GM18502 (cell line): ENCODE measurements around the gene WAC.
A peak's percentile ranks its signal among the peaks of the same experiment; 100 is the strongest.

Experiments used
- ATAC-seq: cut with Tn5 transposase; IDR thresholded peaks from one replicate; pipeline ENCODE4 v1.9.1; 2021; ENCODE audit warnings: mild to moderate bottlenecking; ENCODE audit not compliant: unreplicated experiment, poor library complexity

Gene WAC

DNA sequence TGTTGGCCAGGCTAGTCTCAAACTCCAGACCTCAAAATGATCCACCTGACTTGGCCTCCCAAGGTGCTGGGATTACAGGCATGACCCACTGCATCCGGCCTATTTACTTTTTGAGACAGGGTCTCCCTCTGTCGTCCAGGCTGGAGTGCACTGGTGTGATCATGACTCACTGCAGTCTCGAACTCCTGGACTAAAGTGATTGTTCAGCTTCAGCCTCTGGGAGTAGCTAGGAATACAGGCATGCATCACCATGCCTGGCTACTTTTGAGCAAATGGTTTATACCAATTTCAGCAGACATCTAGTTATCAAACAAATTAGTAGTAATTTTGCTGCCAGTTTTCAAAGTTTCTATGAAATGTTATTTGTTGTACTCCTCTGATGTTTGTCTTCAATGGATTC, 2.2 kb upstream of the WAC start:
- ATAC-seq = no peak

DNA sequence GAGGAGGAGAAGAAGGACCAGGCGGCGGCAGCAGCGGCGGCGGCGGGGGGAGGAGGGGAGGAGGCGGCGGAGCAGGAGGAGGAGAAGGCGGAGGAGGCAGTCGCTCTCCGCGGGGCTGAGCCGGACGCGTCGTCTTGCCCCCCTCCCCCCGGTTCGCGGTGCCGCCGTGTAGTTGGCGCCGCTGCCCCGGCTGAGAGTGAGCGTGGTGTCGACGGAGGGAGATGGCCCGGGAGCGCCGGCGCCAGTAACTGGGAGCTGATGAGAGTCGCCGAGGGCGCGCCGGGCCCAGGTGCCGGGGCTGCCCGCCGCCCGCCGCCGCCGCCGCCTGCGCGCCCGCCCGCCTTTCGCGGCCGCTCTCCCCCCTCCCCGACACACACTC, 257 bp downstream of the WAC start:
- peak; percentile 4 for ATAC-seq

DNA sequence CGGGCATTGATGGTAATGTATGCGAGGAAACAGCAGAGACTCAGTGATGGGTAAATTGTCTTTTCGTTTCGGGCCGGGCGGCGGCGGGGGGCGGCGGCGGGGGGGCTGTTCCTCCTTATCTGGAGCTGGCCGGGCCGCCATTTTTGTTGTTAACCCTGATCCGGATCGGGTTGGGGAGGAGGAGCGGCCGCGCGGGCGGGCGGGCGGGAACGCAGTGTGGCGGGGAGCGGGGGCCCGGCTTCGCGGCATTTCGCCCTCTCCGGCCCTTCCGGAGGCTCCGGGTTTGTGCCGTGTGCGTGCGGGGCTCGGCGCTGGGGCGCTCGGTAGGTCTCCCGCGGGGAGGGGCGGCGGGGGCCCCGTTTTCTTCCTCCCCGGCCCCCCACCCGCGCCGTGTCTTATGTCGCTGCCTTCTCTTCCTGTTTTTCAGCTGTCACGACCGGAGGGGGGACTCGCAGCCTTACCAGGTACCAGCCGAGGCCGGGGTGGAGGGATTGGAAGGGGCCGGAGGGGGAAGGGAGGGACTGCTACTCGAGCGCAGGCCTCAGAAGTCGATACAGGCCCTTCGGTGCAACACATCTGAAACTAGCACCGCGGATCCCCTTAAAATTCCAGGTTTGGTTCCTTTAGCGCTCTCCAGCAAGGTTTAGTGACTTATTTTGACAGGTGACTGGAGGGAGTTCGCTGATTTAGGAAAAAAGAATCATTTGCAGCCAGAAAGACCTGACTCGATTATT, 820 bp downstream of the WAC start:
- ATAC-seq = peak; percentile 19

DNA sequence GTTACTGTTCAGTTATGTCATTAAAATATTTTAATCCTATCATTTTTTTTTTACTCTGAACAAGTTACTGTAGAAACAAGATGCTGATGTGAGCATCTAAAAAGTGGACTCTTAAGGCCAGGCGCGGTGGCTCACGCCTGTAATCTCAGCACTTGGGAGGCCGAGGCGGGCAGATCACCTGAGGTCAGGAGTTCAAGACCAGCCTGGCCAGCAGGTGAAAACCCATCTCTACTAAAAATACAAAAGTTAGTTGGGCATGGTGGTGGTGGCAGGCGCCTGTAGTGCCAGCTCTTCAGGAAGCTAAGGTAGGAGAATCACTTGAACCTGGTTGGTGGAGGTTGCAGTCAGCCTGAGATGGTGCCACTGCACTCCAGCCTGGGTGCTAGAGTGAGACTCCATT, 2.9 kb downstream of the WAC start:
- no peak for ATAC-seq

DNA sequence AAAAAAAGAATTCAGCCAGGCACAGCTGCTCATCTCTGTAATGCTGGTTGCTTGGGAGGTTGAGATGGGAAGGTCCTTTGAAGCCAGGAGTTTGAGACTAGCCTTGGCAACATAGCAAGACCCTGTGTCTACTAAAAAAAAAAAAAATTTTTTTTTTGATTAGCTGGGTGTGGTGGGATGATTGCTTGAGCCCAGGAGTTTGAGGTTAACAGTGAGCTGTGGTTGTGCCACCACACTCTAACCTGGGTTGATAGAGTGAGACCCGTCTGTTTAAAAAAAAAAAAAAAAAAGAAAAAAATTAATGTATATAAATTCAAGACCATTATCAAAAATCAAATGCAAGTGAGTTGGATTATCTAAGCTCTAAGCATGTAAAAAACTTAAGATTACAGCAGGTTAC, 5.7 kb downstream of the WAC start:
- no peak for ATAC-seq

DNA sequence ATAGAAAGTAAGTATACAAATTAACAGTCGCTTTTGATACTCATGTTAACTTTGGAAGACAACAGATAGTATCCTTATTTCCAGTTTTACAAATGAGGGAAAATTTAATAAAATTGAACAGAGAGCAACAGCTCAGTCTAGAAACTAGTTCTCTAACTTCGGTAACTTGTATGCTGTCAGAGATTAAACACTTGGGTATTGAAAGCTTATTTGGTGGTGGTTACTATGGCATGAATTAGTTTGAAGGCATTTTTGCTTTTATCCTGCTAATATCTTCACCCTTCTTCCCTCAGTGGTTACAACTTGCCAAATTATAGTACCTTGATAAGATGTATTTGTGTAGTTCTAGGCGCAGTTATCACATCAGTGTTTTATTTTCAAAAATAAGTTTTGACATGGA, 7.2 kb downstream of the WAC start:
- ATAC-seq = no peak

DNA sequence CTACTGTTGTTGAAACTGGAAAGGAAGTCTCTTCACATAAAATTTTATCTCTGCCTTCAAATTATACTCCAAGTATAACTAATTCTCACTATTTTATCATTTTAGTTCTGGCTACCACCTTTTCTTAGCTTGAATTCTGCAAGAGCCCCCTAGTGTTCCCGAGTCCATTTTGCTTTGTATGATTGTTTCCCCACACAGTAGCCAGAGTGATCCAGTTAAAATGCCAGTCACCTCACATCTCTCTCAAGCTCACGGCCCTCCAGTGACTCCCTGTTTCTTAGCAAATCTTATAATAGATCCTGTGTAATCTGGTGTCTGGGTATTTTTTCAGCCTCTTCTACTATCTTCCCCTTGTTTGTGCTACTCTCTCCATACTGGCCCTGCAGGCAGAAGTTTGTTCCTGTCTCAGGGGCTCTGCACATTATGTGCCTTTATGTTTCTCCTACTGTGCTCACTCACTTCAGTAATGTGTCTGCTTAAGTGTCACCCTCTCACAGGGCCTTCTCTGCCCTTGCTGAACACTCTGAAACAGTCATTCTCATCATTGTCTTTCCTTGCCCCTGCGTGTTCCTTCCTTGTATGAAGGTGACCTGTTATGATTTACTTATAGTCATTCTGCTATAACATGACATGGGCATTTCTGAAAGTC, 8.9 kb downstream of the WAC start:
- ATAC-seq = no peak

DNA sequence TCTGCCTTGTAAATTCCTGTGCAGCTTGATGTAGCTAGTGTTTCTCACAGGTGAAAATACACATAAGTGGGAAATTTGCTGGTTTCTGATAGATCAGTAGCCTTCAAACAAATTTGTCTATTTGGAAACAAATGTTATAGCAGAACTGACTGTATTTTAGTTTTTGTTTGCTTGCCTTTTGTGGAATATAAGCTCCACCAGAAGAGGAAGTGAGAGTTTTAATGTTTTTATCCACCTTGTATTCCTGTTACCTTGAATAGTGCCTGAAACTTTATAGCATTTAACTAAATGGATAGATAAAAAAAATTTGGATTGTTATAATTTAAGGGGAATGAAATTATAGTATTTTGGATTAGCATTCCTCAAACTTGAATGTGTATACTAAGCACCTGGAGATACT, 9.8 kb downstream of the WAC start:
- ATAC-seq = no peak

DNA sequence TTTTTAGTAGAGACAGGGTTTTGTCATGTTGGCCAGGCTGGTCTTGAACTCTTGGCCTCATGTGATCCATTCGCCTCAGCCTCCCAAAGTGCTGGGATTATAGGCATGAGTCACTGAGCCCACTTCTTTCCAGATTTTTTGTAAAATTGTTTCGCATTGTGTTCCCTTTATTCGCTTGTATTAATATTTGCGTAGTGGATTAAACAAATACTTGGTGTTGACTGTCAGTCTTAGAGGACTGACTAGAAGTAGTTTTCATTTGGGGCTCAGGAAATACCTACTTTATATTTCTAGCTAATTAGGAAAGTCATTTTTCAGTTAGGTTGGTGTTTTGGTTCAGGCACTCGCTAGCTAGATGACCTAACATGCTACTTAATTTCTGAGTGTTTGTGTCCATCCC, 11.1 kb downstream of the WAC start:
- ATAC-seq = no peak

DNA sequence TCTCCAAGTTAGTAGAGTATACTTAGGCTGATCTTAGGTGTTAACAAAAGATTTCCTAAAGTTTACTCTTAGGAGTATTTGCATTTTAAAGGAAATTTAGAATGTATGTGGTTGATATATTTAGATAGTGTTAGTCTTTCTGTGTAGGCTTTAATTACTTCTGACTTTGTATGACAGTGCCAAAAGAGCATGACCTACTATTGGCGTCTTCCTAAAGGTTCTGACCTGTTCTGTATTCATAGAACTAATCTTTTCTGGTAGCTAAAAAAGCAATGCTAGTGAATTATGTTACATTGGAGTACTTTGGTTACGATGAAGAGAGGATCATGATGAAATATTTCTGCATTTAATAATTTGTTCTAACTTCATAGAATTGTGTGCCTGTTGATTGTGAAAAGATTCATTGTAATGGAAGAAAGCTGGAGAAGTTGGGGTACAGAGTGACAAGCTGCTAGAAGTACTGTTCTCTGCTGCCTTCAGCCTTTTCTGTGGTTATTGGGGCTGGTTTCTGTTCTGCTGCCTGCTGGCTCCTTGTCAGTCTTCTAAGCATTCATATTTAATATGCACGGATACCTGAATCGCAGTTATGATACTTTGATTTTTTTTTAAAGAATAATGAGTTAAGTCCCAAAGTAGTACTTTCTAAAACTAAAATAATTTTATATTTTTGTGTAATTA, 13.2 kb downstream of the WAC start:
- ATAC-seq = peak; percentile 79

DNA sequence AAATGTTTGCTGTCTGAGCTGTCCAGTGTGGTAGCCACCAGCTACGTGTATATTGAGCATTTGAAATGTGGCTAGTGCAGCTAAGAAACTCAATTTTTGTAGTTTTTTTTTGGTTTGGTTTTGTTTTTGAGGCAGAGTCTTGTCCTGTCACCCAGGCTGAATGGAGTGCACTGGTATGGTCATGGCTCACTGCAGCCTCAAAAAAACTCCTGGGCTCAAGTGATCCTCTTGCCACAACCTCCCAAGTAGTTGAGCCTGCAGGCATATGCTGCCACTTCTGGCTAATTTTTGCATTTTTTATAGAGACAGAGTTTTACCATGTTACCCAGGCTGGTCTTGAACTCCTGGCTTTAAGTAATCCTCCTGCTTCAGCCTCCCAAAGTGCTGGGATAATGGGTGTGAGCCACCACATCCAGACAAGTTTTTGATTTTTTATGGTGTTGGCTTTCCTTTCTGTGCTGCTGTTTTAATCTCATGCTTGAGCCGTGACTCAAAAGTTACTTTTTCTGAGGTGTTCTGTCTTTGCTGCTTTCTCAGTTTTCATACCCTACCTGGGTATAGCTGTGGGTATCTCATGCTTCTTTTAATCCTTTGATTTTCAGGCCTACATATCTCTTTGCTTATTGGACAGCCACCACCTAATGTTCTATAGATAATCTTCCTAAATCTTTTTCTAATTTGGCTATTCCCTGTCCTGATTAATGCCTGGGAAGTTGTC, 16.0 kb downstream of the WAC start:
- ATAC-seq = no peak

DNA sequence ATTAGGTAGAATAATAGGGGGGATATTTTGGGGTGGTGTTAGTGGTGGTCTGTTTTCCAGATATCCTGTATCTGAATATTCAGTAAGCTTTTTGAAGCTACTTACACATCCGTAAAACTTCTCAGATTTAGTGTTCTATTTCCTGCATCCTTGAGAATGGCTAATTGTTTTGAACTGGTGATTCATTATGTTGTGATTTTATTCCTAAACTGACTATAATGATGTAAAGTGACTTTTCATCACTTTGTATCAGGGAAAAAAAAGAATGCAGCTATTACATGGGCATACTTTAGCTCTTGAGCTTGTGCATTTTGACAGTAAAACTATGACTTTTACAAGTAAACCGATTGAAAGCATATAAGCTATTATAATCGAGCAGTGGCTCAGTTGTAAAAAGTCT, 18.2 kb downstream of the WAC start:
- no peak for ATAC-seq

DNA sequence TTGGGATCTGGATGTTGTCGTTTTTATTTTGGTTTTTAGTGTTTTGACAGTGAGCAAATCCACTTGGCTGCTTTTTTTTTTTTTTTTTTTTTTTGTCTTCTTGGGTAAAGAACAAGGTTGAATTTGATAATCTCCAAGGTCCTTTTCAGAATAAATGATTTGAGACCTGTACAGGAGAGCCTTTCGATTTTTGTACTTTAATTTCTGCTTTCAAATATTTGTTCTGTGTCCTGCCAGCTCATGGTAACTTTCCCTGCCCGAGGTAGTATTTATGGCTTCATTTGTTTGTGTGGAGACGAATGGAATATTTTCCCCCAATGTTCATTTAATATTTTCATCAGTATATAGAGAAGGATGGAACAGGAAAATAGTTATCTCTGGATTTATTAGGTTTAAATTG, 19.9 kb downstream of the WAC start:
- ATAC-seq = no peak

DNA sequence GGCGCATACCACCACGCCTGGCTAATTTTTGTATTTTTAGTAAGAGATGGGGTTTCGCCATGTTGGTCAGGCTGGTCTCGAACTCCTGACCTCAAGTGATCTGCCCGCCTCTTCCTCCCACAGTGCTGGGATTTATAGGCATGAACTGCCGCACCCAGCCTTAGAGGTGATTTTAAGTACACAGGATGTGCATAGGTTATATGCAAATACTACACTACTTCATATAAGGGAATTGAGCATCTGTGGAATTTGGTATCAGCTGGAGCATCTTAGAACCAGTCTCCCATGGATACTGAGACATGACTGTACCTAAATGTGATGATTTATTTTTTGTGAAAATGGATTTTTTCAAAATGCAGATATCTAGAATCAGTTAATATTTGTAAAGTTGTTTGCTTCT, 21.1 kb downstream of the WAC start:
- ATAC-seq = no peak

DNA sequence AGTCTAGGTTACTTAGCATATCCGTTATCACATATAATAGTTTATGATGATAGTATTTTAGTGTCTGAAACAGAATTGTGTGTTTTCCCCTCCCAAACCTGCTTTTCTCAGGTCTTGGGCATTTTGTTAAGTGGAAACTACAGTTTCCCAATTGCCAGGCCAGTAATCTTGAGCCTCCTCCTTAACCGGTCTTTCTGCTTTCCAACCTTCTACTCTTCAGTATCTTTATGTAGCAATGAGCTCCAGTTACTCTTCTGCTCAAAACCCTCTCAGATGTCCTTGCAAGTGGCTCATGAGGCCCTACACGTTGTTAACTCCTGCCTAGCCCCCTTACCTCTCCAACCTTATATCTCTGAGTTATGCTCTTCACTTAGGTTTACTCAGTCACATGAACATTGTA, 22.0 kb downstream of the WAC start:
- no peak for ATAC-seq

DNA sequence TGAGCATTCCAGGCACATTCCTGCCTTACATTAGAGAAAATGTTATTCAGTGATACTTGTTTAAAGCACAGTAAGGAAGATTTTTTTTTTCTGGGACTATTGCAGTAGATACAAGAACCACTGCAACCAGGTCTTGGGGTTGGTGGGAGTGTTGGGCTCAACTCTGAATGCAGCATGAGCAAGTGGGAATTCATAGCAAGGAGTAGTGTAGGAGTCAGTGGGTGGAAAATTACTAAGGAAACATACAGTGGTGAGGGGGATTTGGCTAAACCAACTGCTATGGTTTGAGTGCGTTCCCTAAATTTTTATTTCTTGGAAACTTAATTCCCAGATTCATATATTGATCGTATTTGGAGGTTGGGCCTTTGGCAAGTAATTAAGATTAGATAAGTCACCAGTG, 22.4 kb downstream of the WAC start:
- no peak for ATAC-seq

DNA sequence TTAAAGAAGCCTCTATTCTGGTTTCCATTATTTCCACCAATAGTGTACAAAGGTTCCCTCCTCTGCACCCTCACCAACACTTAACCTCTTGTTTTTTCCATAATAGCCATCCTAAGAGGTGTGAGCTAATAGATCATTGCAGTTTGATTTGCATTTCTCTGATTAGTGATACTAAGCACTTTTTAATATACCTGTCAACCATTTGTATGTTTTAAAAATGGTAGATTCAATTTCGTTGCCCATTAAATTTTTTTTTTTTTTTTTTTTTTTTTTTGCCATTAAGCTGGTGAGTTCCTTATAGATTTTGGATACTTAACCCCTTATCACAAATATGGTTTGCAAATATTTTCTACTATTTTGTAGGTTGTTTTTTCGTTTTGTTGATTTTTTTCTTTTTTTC, 23.2 kb downstream of the WAC start:
- no peak for ATAC-seq

DNA sequence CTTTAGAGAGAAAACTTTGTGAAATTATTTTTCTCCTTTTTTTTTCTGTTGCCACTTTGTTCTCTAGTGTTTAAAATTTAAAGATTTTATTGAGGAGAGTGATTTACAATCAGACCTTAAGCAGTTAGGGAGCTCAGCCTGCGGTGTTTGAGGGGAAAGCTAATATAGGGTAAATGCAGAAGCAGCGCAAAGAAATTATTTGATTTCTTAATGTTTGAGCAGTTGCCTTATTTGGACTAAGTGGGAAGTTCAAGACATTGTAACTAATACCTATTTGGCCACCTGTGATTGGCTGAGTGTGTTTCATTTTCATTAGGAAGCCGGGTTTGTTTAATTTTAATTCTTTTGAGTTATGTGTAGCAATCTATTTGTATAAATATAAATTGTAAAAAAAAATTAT, 25.3 kb downstream of the WAC start:
- ATAC-seq = no peak

DNA sequence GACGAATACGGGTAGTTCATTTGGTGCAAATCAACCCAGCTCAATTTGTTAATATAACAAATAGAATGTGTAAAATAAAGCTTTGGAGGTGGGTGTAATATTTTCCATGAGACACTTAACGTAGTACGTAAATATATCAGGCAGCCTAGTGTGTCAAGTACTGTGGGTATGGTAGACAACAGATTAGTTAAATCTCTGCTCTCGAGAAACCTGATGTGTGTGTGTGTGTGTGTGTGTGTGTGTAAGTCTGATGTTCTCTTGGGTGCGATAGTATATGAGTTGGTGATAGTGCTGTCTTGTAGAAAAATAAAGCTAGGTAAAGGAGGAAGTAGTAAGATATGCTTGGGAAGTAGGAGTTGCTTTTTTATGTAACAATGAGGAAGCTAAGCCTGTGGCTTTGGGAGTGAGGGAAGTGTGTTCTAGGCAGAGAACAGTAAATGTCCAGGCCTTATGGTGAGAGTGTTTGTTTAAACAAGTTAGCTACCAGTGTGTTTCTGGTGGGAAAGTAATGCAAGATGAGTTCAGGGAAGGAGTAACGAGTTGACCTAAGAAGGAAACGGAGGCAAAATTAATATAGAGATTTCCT, 26.1 kb downstream of the WAC start:
- ATAC-seq = no peak

DNA sequence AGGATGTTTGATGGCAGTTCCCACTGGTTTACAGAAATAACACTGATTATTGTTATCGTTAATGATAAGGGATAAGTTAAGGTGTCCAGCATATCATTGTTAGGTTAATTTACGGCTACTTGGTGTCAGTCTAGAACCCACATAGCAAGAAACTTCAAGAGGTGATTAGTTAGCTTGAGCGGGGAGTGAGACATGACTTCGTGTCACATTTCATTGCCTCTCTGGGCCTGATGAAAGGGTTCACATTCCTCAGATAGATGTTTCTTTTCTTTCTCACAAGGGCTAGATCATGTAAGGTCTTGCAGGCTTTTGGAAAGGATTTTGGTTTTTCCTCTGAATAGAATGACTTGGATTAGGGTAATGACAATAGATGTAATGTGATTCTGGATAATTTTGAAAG, 26.7 kb downstream of the WAC start:
- ATAC-seq = no peak

DNA sequence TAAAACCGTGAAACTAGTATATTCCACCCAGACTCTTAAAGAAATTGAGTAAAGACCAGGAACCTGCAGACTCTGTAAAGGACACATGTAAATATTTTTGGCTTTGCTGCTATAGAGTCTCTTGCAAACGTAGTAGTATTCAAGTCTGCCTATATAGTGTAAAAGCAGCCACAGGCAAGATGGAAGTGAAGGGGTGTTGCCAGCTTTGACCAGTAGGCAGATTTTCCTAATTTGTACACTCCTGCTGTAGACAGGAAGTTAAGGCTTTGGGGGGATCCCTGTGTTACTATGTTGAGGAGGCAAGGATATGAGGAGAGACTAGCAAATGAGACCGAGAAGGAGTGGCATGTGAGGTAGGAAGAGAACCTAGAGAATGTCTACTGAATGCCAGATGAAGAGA, 27.7 kb downstream of the WAC start:
- ATAC-seq = no peak
